Glutamatergic neuron (in vitro differentiated cells): ENCODE results near the gene LRP1B. TPM values are rescaled to one million over a fixed set of nuclear protein-coding genes. Genes with fewer than 3 reads are reported as not detected.
"Not testable (repeated sequence)": the region's sequence is repeated elsewhere in the genome, so short reads cannot be mapped to it uniquely, and the experiment has no call there.

Experiments used
- DNase-seq: peaks from one replicate; pipeline ENCODE4 v3.0.0; 2022
- H3K27ac Mint-ChIP-seq: one replicate; pipeline ENCODE4 v1.8.0; 2020; ENCODE audit warnings: mild to moderate bottlenecking, mixed read lengths, inconsistent platforms; ENCODE audit not compliant: unreplicated experiment
- H3K27me3 Mint-ChIP-seq: one replicate; pipeline ENCODE4 v1.8.0; 2020; ENCODE audit warnings: mild to moderate bottlenecking, moderate library complexity, mixed read lengths, inconsistent platforms; ENCODE audit not compliant: unreplicated experiment
- H3K36me3 Mint-ChIP-seq: one replicate; pipeline ENCODE4 v1.8.0; 2020; ENCODE audit warnings: mild to moderate bottlenecking, mixed read lengths, inconsistent platforms; ENCODE audit not compliant: unreplicated experiment
- H3K4me1 Mint-ChIP-seq: one replicate; pipeline ENCODE4 v1.8.0; 2020; ENCODE audit warnings: mild to moderate bottlenecking, low read depth, mixed read lengths, inconsistent platforms; ENCODE audit not compliant: unreplicated experiment
- H3K4me3 Mint-ChIP-seq: one replicate; pipeline ENCODE4 v1.8.0; 2020; ENCODE audit warnings: mild to moderate bottlenecking, mixed read lengths, inconsistent platforms; ENCODE audit not compliant: unreplicated experiment
- H3K9me3 Mint-ChIP-seq: one replicate; pipeline ENCODE4 v1.8.0; 2020; ENCODE audit warnings: mild to moderate bottlenecking, moderate library complexity, mixed read lengths, inconsistent platforms; ENCODE audit not compliant: unreplicated experiment
- total RNA-seq: library from RNA; stranded (reverse); fragmentation: NEBNext Ultra II Directional; extraction: Animal tissue kit (Norgen Biotek cat#: 25700); gene quantifications from one replicate; pipeline ENCODE4 v1.2.1, GENCODE V29; 2021; ENCODE audit not compliant: unreplicated experiment
- TF ChIP-seq, protein P1 (sequence below): fragments of 200-600 bp; sonication (generic); IDR thresholded peaks from one replicate; pipeline ENCODE4 v1.5.0; 2021; ENCODE audit not compliant: partially characterized antibody, unreplicated experiment

The LRP1B gene
- total RNA-seq, 1 donor from 2014 or later = 28.7 TPM

DNA sequence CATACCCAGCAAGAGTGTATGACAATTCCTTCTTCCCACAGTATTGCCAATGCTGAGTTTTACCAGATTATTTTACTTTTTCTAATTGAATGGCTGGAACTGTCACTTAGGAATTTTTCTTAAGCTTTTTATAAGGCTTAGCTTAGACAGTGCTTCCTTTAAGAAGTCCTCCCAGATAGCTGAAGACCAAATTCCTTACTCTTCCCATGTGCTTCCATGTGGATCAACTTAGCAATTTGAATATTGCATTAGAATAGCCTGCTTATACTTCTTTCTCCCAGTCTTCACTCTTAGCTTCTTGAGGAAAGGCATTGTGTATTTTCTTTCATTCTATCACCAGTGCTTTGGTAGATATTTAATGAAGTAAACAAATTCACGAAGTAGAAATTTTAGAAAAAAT is 1144.4 kb downstream of the LRP1B start:
- TF ChIP-seq, protein P1, sequence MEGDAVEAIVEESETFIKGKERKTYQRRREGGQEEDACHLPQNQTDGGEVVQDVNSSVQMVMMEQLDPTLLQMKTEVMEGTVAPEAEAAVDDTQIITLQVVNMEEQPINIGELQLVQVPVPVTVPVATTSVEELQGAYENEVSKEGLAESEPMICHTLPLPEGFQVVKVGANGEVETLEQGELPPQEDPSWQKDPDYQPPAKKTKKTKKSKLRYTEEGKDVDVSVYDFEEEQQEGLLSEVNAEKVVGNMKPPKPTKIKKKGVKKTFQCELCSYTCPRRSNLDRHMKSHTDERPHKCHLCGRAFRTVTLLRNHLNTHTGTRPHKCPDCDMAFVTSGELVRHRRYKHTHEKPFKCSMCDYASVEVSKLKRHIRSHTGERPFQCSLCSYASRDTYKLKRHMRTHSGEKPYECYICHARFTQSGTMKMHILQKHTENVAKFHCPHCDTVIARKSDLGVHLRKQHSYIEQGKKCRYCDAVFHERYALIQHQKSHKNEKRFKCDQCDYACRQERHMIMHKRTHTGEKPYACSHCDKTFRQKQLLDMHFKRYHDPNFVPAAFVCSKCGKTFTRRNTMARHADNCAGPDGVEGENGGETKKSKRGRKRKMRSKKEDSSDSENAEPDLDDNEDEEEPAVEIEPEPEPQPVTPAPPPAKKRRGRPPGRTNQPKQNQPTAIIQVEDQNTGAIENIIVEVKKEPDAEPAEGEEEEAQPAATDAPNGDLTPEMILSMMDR = no peak
- Mint-ChIP-seq H3K27ac (no peak overlapping the region), H3K9me3 (no peaks in the 10 kb centered on the region), H3K4me3 (no peak overlapping the region), H3K27me3 (no peaks in the 10 kb centered on the region), H3K4me1 (no peaks in the 10 kb centered on the region), H3K36me3 (no peaks in the 10 kb centered on the region)
- no peak for DNase-seq

DNA sequence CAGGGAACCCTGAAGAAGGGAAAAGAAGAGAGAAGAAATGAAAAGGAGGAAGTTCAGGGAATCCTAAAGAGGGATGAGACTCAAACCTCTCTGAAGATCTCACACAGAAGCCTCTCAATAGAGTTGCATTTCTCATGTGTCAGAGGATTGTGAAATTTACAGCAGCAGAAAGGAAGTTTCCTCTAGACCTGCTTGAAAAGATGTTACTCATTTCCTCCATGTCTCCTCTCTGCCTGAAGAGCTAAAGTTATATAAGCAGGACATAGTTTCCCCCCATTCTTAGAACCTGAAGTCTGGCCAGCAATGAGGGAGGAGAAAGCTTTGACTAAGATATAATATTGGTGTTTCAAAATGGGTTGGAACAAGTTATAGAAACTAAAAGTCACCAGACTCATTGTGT is 1155.6 kb downstream of the LRP1B start:
- Mint-ChIP-seq H3K9me3 (peaks cover 1% of the 10 kb centered on the region), H3K4me1 (no peaks in the 10 kb centered on the region), H3K4me3 (no peak overlapping the region), H3K27ac (no peak overlapping the region), H3K27me3 (no peaks in the 10 kb centered on the region), H3K36me3 (peaks cover 2% of the 10 kb centered on the region)
- TF ChIP-seq, protein P1 = no peak
- DNase-seq = no peak

DNA sequence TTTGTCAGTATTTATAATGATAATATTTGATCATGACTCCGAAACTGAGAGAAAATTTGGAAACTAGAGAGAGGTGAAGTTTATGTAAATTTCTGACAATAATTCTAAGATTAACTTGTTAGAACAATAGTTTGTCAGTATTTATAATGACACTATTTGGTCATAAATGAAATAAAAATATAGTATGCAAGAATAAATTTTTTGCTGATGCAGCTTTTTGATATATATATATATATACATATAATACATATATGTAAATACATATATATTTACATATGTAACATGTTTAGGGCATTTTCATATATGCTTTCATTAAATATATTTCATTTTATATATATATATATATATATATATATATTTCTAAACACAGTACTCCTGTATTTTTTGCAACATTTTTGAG is 1158.1 kb downstream of the LRP1B start:
- Mint-ChIP-seq H3K9me3 (peaks cover 1% of the 10 kb centered on the region), H3K36me3 (peaks cover 9% of the 10 kb centered on the region), H3K27me3 (no peaks in the 10 kb centered on the region), H3K4me1 (no peaks in the 10 kb centered on the region), H3K27ac (no peak overlapping the region), H3K4me3 (no peak overlapping the region)
- TF ChIP-seq, protein P1 = no peak
- DNase-seq = no peak

GRCh38 chr2:140964324-140964723 is 1166.5 kb downstream of the LRP1B start:
- peak; percentile 20 for DNase-seq
- H3K9me3 Mint-ChIP-seq, H3K4me3 Mint-ChIP-seq, H3K27ac Mint-ChIP-seq, H3K36me3 Mint-ChIP-seq, H3K4me1 Mint-ChIP-seq, H3K27me3 Mint-ChIP-seq: not testable (repeated sequence)

- Mint-ChIP-seq H3K9me3 (no peaks in the 10 kb centered on the region), H3K27me3 (no peaks in the 10 kb centered on the region), H3K36me3 (no peaks in the 10 kb centered on the region), H3K4me1 (no peaks in the 10 kb centered on the region), H3K4me3 (no peak overlapping the region), H3K27ac (no peak overlapping the region)
- TF ChIP-seq, protein P1 = no peak
- no peak for DNase-seq
These were observed 1180.9 kb downstream of the LRP1B start for GRCh38 chr2:140949932-140950331.

- no peak for DNase-seq
- Mint-ChIP-seq H3K4me1 (peaks cover 2% of the 10 kb centered on the region), H3K36me3 (no peaks in the 10 kb centered on the region), H3K4me3 (no peak overlapping the region), H3K27me3 (no peaks in the 10 kb centered on the region), H3K9me3 (no peaks in the 10 kb centered on the region), H3K27ac (no peak overlapping the region)
- TF ChIP-seq, protein P1 = no peak
These were observed 1183.6 kb downstream of the LRP1B start for GRCh38 chr2:140947236-140947635.
